ENCODE measurements around the gene IL1RAPL1.

IL1RAPL1 gene

GRCh38 chrX:29724316-29724715, 1137.1 kb downstream of the IL1RAPL1 start:
- Histone ChIP-seq H3K27me3 (ENCODE audit: insufficient read depth, low read length, poor library complexity) (no peaks in the 10 kb centered on the region), H3K9me3 (ENCODE audit: insufficient read depth, low read length, severe bottlenecking) (no peaks in the 10 kb centered on the region), H3K27ac (ENCODE audit: low read length) (no peak overlapping the region), H2AFZ (ENCODE audit: low read depth, low read length) (no peak overlapping the region), H3K9ac (ENCODE audit: low read depth, low read length) (no peak overlapping the region), H3K4me1 (ENCODE audit: insufficient read depth, low read length) (no peaks in the 10 kb centered on the region), H3K79me2 (ENCODE audit: insufficient read depth, low read length) (no peaks in the 10 kb centered on the region), H3K4me2 (ENCODE audit: insufficient read depth, low read length) (no peak overlapping the region), H3K4me3 (ENCODE audit: low read depth in 1 of 2, low read length in 2 of 2) (no peak overlapping the region), H4K20me1 (ENCODE audit: insufficient read depth, low read length) (no peaks in the 10 kb centered on the region), H3K36me3 (ENCODE audit: insufficient read depth, low read length) (no peaks in the 10 kb centered on the region)
- no peak for ATAC-seq (ENCODE audit: insufficient read depth, low read depth)
- no peak for DNase-seq
- TF ChIP-seq CTCF (IDR thresholded peaks at IDR 0.05; ENCODE audit: borderline replicate concordance, extremely low read depth, low read length, poor library complexity, severe bottlenecking) (no peak), EZH2 (IDR thresholded peaks at IDR 0.05; ENCODE audit: borderline replicate concordance, low read depth, low read length, severe bottlenecking) (no peak)

- Histone ChIP-seq H3K4me3 (ENCODE audit: low read depth in 1 of 2, low read length in 2 of 2) (no peak overlapping the region), H3K79me2 (ENCODE audit: insufficient read depth, low read length) (no peaks in the 10 kb centered on the region), H3K4me1 (ENCODE audit: insufficient read depth, low read length) (no peaks in the 10 kb centered on the region), H3K9me3 (ENCODE audit: insufficient read depth, low read length, severe bottlenecking) (no peaks in the 10 kb centered on the region), H3K9ac (ENCODE audit: low read depth, low read length) (no peak overlapping the region), H2AFZ (ENCODE audit: low read depth, low read length) (no peak overlapping the region), H3K36me3 (ENCODE audit: insufficient read depth, low read length) (no peaks in the 10 kb centered on the region), H3K27me3 (ENCODE audit: insufficient read depth, low read length, poor library complexity) (no peaks in the 10 kb centered on the region), H3K4me2 (ENCODE audit: insufficient read depth, low read length) (no peak overlapping the region), H4K20me1 (ENCODE audit: insufficient read depth, low read length) (no peaks in the 10 kb centered on the region), H3K27ac (ENCODE audit: low read length) (no peak overlapping the region)
- ATAC-seq (ENCODE audit: insufficient read depth, low read depth) (no peak), DNase-seq (no peak)
- TF ChIP-seq CTCF (IDR thresholded peaks at IDR 0.05; ENCODE audit: borderline replicate concordance, extremely low read depth, low read length, poor library complexity, severe bottlenecking) (no peak), EZH2 (IDR thresholded peaks at IDR 0.05; ENCODE audit: borderline replicate concordance, low read depth, low read length, severe bottlenecking) (no peak)
Observed at GRCh38 chrX:29726811-29727210, 1139.6 kb downstream of the IL1RAPL1 start.

GRCh38 chrX:29728639-29729038, 1141.4 kb downstream of the IL1RAPL1 start:
- H3K9ac ChIP-seq (ENCODE audit: low read depth, low read length), result no peak overlapping the region
- TF ChIP-seq CTCF (IDR thresholded peaks at IDR 0.05; ENCODE audit: borderline replicate concordance, extremely low read depth, low read length, poor library complexity, severe bottlenecking) (no peak), EZH2 (IDR thresholded peaks at IDR 0.05; ENCODE audit: borderline replicate concordance, low read depth, low read length, severe bottlenecking) (no peak)
- H3K27me3 ChIP-seq (ENCODE audit: insufficient read depth, low read length, poor library complexity), result no peaks in the 10 kb centered on the region
- H4K20me1 ChIP-seq (ENCODE audit: insufficient read depth, low read length), result no peaks in the 10 kb centered on the region
- no peak for DNase-seq
- no peak overlapping the region for H2AFZ ChIP-seq (ENCODE audit: low read depth, low read length)
- no peaks in the 10 kb centered on the region for H3K79me2 ChIP-seq (ENCODE audit: insufficient read depth, low read length)
- H3K36me3 ChIP-seq (ENCODE audit: insufficient read depth, low read length), result no peaks in the 10 kb centered on the region
- ATAC-seq (ENCODE audit: insufficient read depth, low read depth), result no peak
- no peaks in the 10 kb centered on the region for H3K9me3 ChIP-seq (ENCODE audit: insufficient read depth, low read length, severe bottlenecking)
- H3K4me3 ChIP-seq (ENCODE audit: low read depth in 1 of 2, low read length in 2 of 2), result no peak overlapping the region
- H3K27ac ChIP-seq (ENCODE audit: low read length), result no peak overlapping the region
- H3K4me2 ChIP-seq (ENCODE audit: insufficient read depth, low read length), result no peak overlapping the region
- H3K4me1 ChIP-seq (ENCODE audit: insufficient read depth, low read length), result no peaks in the 10 kb centered on the region

GRCh38 chrX:29744966-29745365, 1157.7 kb downstream of the IL1RAPL1 start:
- Histone ChIP-seq H3K27me3 (ENCODE audit: insufficient read depth, low read length, poor library complexity) (no peaks in the 10 kb centered on the region), H2AFZ (ENCODE audit: low read depth, low read length) (no peak overlapping the region), H3K27ac (ENCODE audit: low read length) (no peak overlapping the region), H3K79me2 (ENCODE audit: insufficient read depth, low read length) (no peaks in the 10 kb centered on the region), H4K20me1 (ENCODE audit: insufficient read depth, low read length) (no peaks in the 10 kb centered on the region), H3K4me3 (ENCODE audit: low read depth in 1 of 2, low read length in 2 of 2) (no peak overlapping the region), H3K9me3 (ENCODE audit: insufficient read depth, low read length, severe bottlenecking) (no peaks in the 10 kb centered on the region), H3K36me3 (ENCODE audit: insufficient read depth, low read length) (no peaks in the 10 kb centered on the region), H3K9ac (ENCODE audit: low read depth, low read length) (no peak overlapping the region), H3K4me2 (ENCODE audit: insufficient read depth, low read length) (no peak overlapping the region), H3K4me1 (ENCODE audit: insufficient read depth, low read length) (no peaks in the 10 kb centered on the region)
- ATAC-seq (ENCODE audit: insufficient read depth, low read depth) (no peak), DNase-seq (no peak)
- no peak for TF ChIP-seq EZH2 (IDR thresholded peaks at IDR 0.05; ENCODE audit: borderline replicate concordance, low read depth, low read length, severe bottlenecking)
- no peak for TF ChIP-seq CTCF (IDR thresholded peaks at IDR 0.05; ENCODE audit: borderline replicate concordance, extremely low read depth, low read length, poor library complexity, severe bottlenecking)

Data from DND-41 (cell line).